Fibroblast of skin of abdomen (primary cell): ENCODE measurements around the gene NRAP.

ENCODE experiments used
- DNase-seq: peaks from one replicate; pipeline ENCODE4 v3.0.0-alpha.2; 2013

Gene NRAP

GRCh38 chr10:113560071-113560470 lies 103.8 kb downstream of the NRAP start:
- DNase-seq: no peak

GRCh38 chr10:113557903-113558321 lies 105.9 kb downstream of the NRAP start:
- no peak for DNase-seq

- peak; percentile 25 for DNase-seq
Observed at GRCh38 chr10:113557424-113557862, 106.4 kb downstream of the NRAP start.

GRCh38 chr10:113555751-113556150 lies 108.1 kb downstream of the NRAP start:
- no peak for DNase-seq

GRCh38 chr10:113555245-113555644 lies 108.6 kb downstream of the NRAP start:
- no peak for DNase-seq

- no peak for DNase-seq
Observed at GRCh38 chr10:113554214-113554613, 109.6 kb downstream of the NRAP start.

GRCh38 chr10:113553149-113553548 lies 110.7 kb downstream of the NRAP start:
- no peak for DNase-seq

GRCh38 chr10:113552701-113553100 lies 111.1 kb downstream of the NRAP start, which contains the start of gene HABP2:
TSS of gene HABP2 (plus strand) at chr10:113553053. CDS start at chr10:113553122, 69 bp downstream.
- DNase-seq: no peak

GRCh38 chr10:113552014-113552413 lies 111.8 kb downstream of the NRAP start:
- no peak for DNase-seq

- no peak for DNase-seq
Observed at GRCh38 chr10:113550365-113550764, 113.5 kb downstream of the NRAP start.

GRCh38 chr10:113549856-113550255 lies 114.0 kb downstream of the NRAP start:
- DNase-seq: no peak

- DNase-seq: no peak
Observed at GRCh38 chr10:113547426-113547825, 116.4 kb downstream of the NRAP start.

GRCh38 chr10:113544392-113544791 lies 119.4 kb downstream of the NRAP start:
- no peak for DNase-seq

- DNase-seq: no peak
Observed at GRCh38 chr10:113543107-113543955, 120.5 kb downstream of the NRAP start.

- DNase-seq: no peak
Observed at GRCh38 chr10:113541549-113541927, 122.3 kb downstream of the NRAP start.

- no peak for DNase-seq
Observed at GRCh38 chr10:113540845-113541548, 122.8 kb downstream of the NRAP start.

- peak; percentile 76 for DNase-seq
Observed at GRCh38 chr10:113539789-113540188, 124.1 kb downstream of the NRAP start.
